ENCODE results near the gene SLCO3A1.

DNA sequence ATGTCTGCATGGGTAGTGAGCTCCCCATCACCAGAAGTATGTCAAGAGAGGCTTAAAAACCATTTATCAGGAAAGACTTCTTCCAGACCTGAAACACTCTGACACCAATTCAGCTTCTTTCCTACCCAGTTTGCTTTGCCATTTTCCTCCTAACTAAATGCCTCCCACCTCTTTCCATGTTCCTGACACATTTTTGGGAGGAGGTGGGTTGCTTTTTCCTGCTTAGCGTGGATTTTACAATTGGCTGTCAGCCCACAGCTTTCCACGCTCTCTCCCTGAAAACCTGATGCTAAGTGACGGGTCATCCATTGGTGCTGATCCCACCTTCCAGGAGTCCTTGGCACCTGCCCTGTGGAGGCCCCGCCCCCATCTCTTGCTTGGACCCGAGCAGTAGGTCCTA is 275.3 kb downstream of the SLCO3A1 start:
- no peak for TF ChIP-seq CTCF (conservative IDR thresholded peaks at IDR 0.05; ENCODE audit: low read length)
- TF ChIP-seq EZH2phosphoT487 (IDR thresholded peaks at IDR 0.05; ENCODE audit: borderline replicate concordance, low read depth, low read length): no peak
